GM12878 (cell line): ENCODE measurements around the gene ACTRT3. TPM values are rescaled to one million over a fixed set of nuclear protein-coding genes. Genes with fewer than 3 reads are reported as not detected.

Source experiments
- ATAC-seq: fragments of 200-7000 bp; cut with Tn5 transposase; 3 replicates; pipeline ENCODE4 v1.9.1; 2020; ENCODE audit warnings: mild to moderate bottlenecking, moderate library complexity
- BruUV-seq: library from RNA; stranded (reverse); fragments of 400-500 nt; replicated peaks from 2 replicates; lab custom pipeline; 2021; lab: Mats Ljungman, UMichigan
- CTCF ChIA-PET: fragments of 300-600 bp; sonication (Branson Sonifier 250); formaldehyde crosslinking; extraction: SDS; loops from one replicate; lab custom pipeline; 2021; ENCODE audit warnings: inconsistent platforms; lab: Yijun Ruan, JAX
- POLR2A ChIA-PET: fragments of 350-600 bp; formaldehyde crosslinking; extraction: SDS; loops from one replicate; lab custom pipeline; 2021; ENCODE audit warnings: inconsistent platforms; lab: Charles Lee
- RAD21 ChIA-PET: fragments of 300-600 bp; sonication (Branson Sonifier 250); formaldehyde crosslinking; loops from one replicate; lab custom pipeline; 2023; ENCODE audit warnings: antibody characterized with exemption; ENCODE audit not compliant: unreplicated experiment; lab: Charles Lee
- SMC1A ChIA-PET: fragments of 300-600 bp; sonication (Branson Sonifier 250); formaldehyde crosslinking; loops from one replicate; lab custom pipeline; 2023; ENCODE audit not compliant: unreplicated experiment, uncharacterized antibody; lab: Charles Lee
- DNase-seq: peaks from one replicate; pipeline ENCODE4 v3.0.0-alpha.2; 2011; ENCODE audit warnings: low read depth, low spot score
- FAIRE-seq: peaks from 3 replicates; lab custom pipeline; 2011; peaks lifted over from hg19 to GRCh38; lab: Jason Lieb, UNC
- H2AFZ ChIP-seq: 2 replicates; pipeline ENCODE4 v1.6.0; 2011; ENCODE audit warnings: low read depth, low read length, control low read depth; ENCODE audit not compliant: control insufficient read depth
- H3K27ac ChIP-seq: 2 replicates; pipeline ENCODE4 v1.5.1; 2011; ENCODE audit warnings: control low read depth; ENCODE audit not compliant: control insufficient read depth, insufficient read depth
- H3K27me3 ChIP-seq, 2 experiments: replicated peaks in 1 of 2; 2 replicates each; pipeline versions ENCODE4 v1.6.0 to v1.6.1; 2011; ENCODE audit warnings: low read length in 1 of 2; ENCODE audit not compliant: control insufficient read depth in 2 of 2, insufficient read depth in 2 of 2
- H3K36me3 ChIP-seq, 2 experiments: 2 replicates each; pipeline ENCODE4 v1.5.1; 2011; ENCODE audit warnings: low read length in 1 of 2; ENCODE audit not compliant: control insufficient read depth in 2 of 2, insufficient read depth in 2 of 2
- H3K4me1 ChIP-seq: 2 replicates; pipeline ENCODE4 v1.6.1; 2011; ENCODE audit warnings: mild to moderate bottlenecking, low read length, moderate library complexity, mixed read lengths; ENCODE audit not compliant: control insufficient read depth, insufficient read depth
- H3K4me2 ChIP-seq: 2 replicates; pipeline ENCODE4 v1.6.0; 2011; ENCODE audit warnings: control low read depth; ENCODE audit not compliant: control insufficient read depth, insufficient read depth
- H3K4me3 ChIP-seq: fragments of 200-600 bp; sonication (generic); 2 replicates; pipeline ENCODE4 v1.5.1; 2016
- H3K79me2 ChIP-seq: 2 replicates; pipeline ENCODE4 v1.6.0; 2011; ENCODE audit warnings: low read length; ENCODE audit not compliant: control insufficient read depth, insufficient read depth
- H3K9ac ChIP-seq: 2 replicates; pipeline ENCODE4 v1.8.0; 2011; ENCODE audit warnings: low read length, control low read depth, mixed read lengths; ENCODE audit not compliant: control insufficient read depth, insufficient read depth
- H3K9me3 ChIP-seq: replicated peaks from 3 replicates; pipeline ENCODE4 v1.5.1; 2011; ENCODE audit warnings: mild to moderate bottlenecking, low read length; ENCODE audit not compliant: control insufficient read depth, insufficient read depth
- H4K20me1 ChIP-seq: 2 replicates; pipeline ENCODE4 v1.6.0; 2011; ENCODE audit not compliant: control insufficient read depth, insufficient read depth
- CREB1 ChIP-seq: IDR thresholded peaks from 2 replicates; pipeline ENCODE4 v1.6.1; 2012; ENCODE audit warnings: low read depth, mild to moderate bottlenecking, inconsistent platforms
- JUNB ChIP-seq: IDR thresholded peaks from 2 replicates; pipeline ENCODE4 v1.6.1; 2016; ENCODE audit warnings: antibody characterized with exemption, mild to moderate bottlenecking
- ZNF592 ChIP-seq: fragments of 450-650 bp; IDR thresholded peaks from 2 replicates; pipeline ENCODE4 v1.6.1; 2017; ENCODE audit warnings: mild to moderate bottlenecking, moderate library complexity
- WGBS: methylation state at CpG from one replicate; pipeline ENCODE4 v1.1.6; 2016; ENCODE audit warnings: low lambda C conversion rate; ENCODE audit not compliant: insufficient replicate concordance, insufficient coverage; ENCODE audit errors: missing lambda C conversion rate; 5-methylcytosine and 5-hydroxymethylcytosine counted together
- in situ Hi-C: fragments of 300-500 bp; cut with MboI; formaldehyde crosslinking; loops from 9 replicates; pipeline ENCODE4 v1.14.3; 2018; ENCODE audit warnings: mixed read lengths
- intact Hi-C: fragments of 100-400 bp; cut with micrococcal nuclease; formaldehyde crosslinking; loops from one replicate; pipeline ENCODE4 v1.14.2; 2022; ENCODE audit not compliant: unreplicated experiment
- polyA plus RNA-seq, 11 experiments: library from polyadenylated mRNA; depleted of rRNA in 4 of 11; unstranded in 6 of 11; stranded (reverse) in 5 of 11; fragments of >200 nt; fragmentation: Nextera tagmentation in 4 of 11; fragmentation: Illumina TruSeq in 1 of 11; extraction: Ambion mirVana in 4 of 11; extraction: Trizol in 1 of 11; gene quantifications; 1 replicate in 1 of 11; 2 replicates in 10 of 11; pipeline versions ENCODE4 v1.2.1 to v1.2.3, GENCODE V29; 2011 to 2016; ENCODE audit warnings: inconsistent platforms in 2 of 11, missing spikeins in 2 of 11, low read depth in 1 of 11
- total RNA-seq, 4 experiments: library from RNA; depleted of rRNA in 3 of 4; stranded (reverse); fragments of >200 nt in 3 of 4; fragmentation: Illumina TruSeq in 1 of 4; extraction: Trizol in 1 of 4; gene quantifications; 2 replicates each; pipeline versions ENCODE4 v1.2.1 to v1.2.3, GENCODE V29; 2013 to 2021

The ACTRT3 gene
- total and polyA plus RNA-seq, 10 of the 15 experiments (the other 5 are each of a cell fraction or from before 2014, with no cell fraction given), result 0.02 to 0.58 (median 0.11) TPM; not detected in 1

DNA sequence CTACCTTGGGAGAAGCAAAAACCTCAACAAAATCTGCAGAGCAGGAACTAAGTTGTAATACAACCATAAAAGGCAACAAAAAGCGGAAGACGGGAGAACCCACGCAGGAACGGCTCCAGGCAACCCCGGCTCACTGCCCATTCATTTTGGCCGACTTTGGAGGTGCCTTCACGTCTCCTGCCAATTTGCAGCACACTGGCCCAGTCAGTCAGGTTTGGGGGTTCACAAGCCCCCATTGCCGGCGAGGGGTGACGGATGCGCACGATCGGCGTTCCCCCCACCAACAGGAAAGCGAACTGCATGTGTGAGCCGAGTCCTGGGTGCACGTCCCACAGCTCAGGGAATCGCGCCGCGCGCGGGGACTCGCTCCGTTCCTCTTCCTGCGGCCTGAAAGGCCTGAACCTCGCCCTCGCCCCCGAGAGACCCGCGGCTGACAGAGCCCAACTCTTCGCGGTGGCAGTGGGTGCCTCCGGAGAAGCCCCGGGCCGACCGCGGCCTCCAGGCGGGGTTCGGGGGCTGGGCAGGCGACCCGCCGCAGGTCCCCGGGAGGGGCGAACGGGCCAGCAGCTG lies 5.0 kb downstream of the ACTRT3 start (continued):
- no peak for TF ChIP-seq ZNF592
- TF ChIP-seq, all 136 proteins: peak for 33

- ChIA-PET SMC1A (interaction anchor here (0.6 to 1.7 kb wide), 3 partner anchors 16 to 295 kb away, joined by 3 read pairs; no protein-coding TSS in a partner anchor), CTCF (interaction anchor here (0.7 to 2.5 kb wide), 7 partner anchors 13 to 650 kb away, joined by 3 to 12 read pairs (median 5); partner anchors contain the start of genes MYNN and SEC62), RAD21 (interaction anchor here (0.9 kb wide), 1 partner anchor 100 kb away, joined by 4 read pairs; no protein-coding TSS in a partner anchor), POLR2A (no interaction called here)
- H3K27me3 ChIP-seq, result no peaks in the 10 kb centered on the region
- no peak for ATAC-seq
- in situ Hi-C loops, result no loop called here
- H3K4me3 ChIP-seq, result no peak overlapping the region
- WGBS, result 59% methylated on average over 4 of the region's 4 CpGs
- no peak overlapping the region for H2AFZ ChIP-seq
- no peaks in the 10 kb centered on the region for H3K36me3 ChIP-seq
- no peak overlapping the region for H3K4me2 ChIP-seq
- H3K9me3 ChIP-seq, result no peaks in the 10 kb centered on the region; the same call in 2 of the 3 replicates
- H3K4me1 ChIP-seq, result 0 out of 2 replicates have a peak, but pooled peaks cover 3% of the 10 kb centered on the region
- H3K27ac ChIP-seq, result no peak overlapping the region
- no peaks in the 10 kb centered on the region for H3K79me2 ChIP-seq
- FAIRE-seq, result no peak
- no peaks in the 10 kb centered on the region for H4K20me1 ChIP-seq
- H3K9ac ChIP-seq, result no peak overlapping the region
- no TSS peak for BruUV-seq
- intact Hi-C loops, result loop anchor here (5.0 kb wide), 4 partner anchors 207 to 422 kb away; partner anchors contain the start of genes GPR160, PHC3 and SEC62
- no peak for DNase-seq
- TF ChIP-seq JUNB (peak; percentile 39; the same call in 1 of the 2 replicates), CREB1 (no peak)
These were observed 8.9 kb downstream of the ACTRT3 start for GRCh38 chr3:169760479-169760878.
